Breast epithelium (tissue), 4 donors: ENCODE results near the gene USP2. TPM values are rescaled to one million over a fixed set of nuclear protein-coding genes. Genes with fewer than 3 reads are reported as not detected.

ENCODE experiments used
- DNase-seq, 2 donors: peaks; one replicate each; pipeline ENCODE4 v3.0.0-alpha.2; 2019; ENCODE audit warnings: low spot score in 2 of 2
- H3K27ac ChIP-seq, 2 donors: fragments of 200-600 bp; sonication (generic) in 1 of 2; one replicate each; pipeline ENCODE4 v1.5.1; 2016 to 2019; ENCODE audit warnings: mild to moderate bottlenecking in 1 of 2
- H3K27me3 ChIP-seq, 2 donors: fragments of 200-600 bp; sonication (generic) in 1 of 2; one replicate each; pipeline versions ENCODE4 v1.5.1 to v1.6.0; 2017 to 2019; ENCODE audit warnings: control low read depth in 1 of 2, mild to moderate bottlenecking in 1 of 2
- H3K36me3 ChIP-seq: fragments of 200-600 bp; one replicate; pipeline ENCODE4 v1.5.1; 2019
- H3K4me1 ChIP-seq, 2 donors: fragments of 200-600 bp; sonication (generic); one replicate each; pipeline ENCODE4 v1.5.1; 2016 to 2019; ENCODE audit warnings: control low read depth in 1 of 2
- H3K4me3 ChIP-seq, 3 donors: fragments of 200-600 bp; sonication (generic); 1 replicate in 2 of 3; 2 replicates in 1 of 3; pipeline ENCODE4 v1.5.1; 2016 to 2019; ENCODE audit warnings: mild to moderate bottlenecking in 3 of 3, moderate library complexity in 2 of 3
- H3K9me3 ChIP-seq, 2 donors: fragments of 200-600 bp; sonication (generic) in 1 of 2; one replicate each; pipeline ENCODE4 v1.5.1; 2016 to 2019; ENCODE audit warnings: control low read depth in 1 of 2
- POLR2A ChIP-seq: fragments of 450-650 bp; IDR thresholded peaks from one replicate; pipeline ENCODE4 v1.6.1; 2016; ENCODE audit warnings: antibody characterized with exemption, mild to moderate bottlenecking, moderate library complexity
- POLR2AphosphoS5 ChIP-seq, 3 donors: sonication (generic); formaldehyde crosslinking; IDR thresholded peaks; one replicate each; pipeline ENCODE4 v1.6.1; 2017; ENCODE audit warnings: antibody characterized with exemption in 3 of 3
- intact Hi-C: fragments of 100-400 bp; cut with DNase I; formaldehyde crosslinking; loops from one replicate; pipeline ENCODE4 v1.15.1; 2023; ENCODE audit warnings: low total_unique reads
- total RNA-seq, 3 donors: library from RNA; depleted of rRNA; stranded (reverse); fragments of >200 nt; gene quantifications; one replicate each; pipeline ENCODE4 v1.1.0, GENCODE V29; 2016
- TF ChIP-seq, protein P1 (sequence below), 3 donors: fragments of 450-650 bp; IDR thresholded peaks; one replicate each; pipeline ENCODE4 v1.5.1; 2016 to 2017; ENCODE audit warnings: antibody characterized with exemption in 3 of 3, mild to moderate bottlenecking in 3 of 3, moderate library complexity in 3 of 3

The USP2 gene
- total RNA-seq, 3 donors from 2014 or later, result 0.48 to 3.8 (median 2.0) TPM

GRCh38 chr11:119347242-119347641 is 34.2 kb downstream of the USP2 start:
- Histone ChIP-seq H3K4me3 (no peak overlapping the region), H3K27ac (no peak overlapping the region)
- no peak for DNase-seq

GRCh38 chr11:119346605-119347004 is 34.9 kb downstream of the USP2 start, which contains the start of gene MFRP:
TSS of gene MFRP (minus strand) at chr11:119346705. CDS start at chr11:119346513, 192 bp downstream.
- H3K9me3 ChIP-seq, result no peaks in the 10 kb centered on the region
- H3K4me3 ChIP-seq, result no peak within 1 kb of the TSS
- no peak within 1 kb of the TSS for H3K27ac ChIP-seq
- no peaks in the 10 kb centered on the region for H3K36me3 ChIP-seq
- no peak for TF ChIP-seq POLR2A
- no peak for DNase-seq
- no peaks in the 10 kb centered on the region for H3K4me1 ChIP-seq
- intact Hi-C loops, result no loop called here
- no peaks in the 10 kb centered on the region for H3K27me3 ChIP-seq

More at GRCh38 chr11:119347242-119347641, 34.2 kb downstream of the USP2 start:
- Histone ChIP-seq H3K36me3 (no peaks in the 10 kb centered on the region), H3K27me3 (no peaks in the 10 kb centered on the region), H3K9me3 (no peaks in the 10 kb centered on the region), H3K4me1 (no peaks in the 10 kb centered on the region)
- intact Hi-C loops, result no loop called here
- TF ChIP-seq, protein P1, sequence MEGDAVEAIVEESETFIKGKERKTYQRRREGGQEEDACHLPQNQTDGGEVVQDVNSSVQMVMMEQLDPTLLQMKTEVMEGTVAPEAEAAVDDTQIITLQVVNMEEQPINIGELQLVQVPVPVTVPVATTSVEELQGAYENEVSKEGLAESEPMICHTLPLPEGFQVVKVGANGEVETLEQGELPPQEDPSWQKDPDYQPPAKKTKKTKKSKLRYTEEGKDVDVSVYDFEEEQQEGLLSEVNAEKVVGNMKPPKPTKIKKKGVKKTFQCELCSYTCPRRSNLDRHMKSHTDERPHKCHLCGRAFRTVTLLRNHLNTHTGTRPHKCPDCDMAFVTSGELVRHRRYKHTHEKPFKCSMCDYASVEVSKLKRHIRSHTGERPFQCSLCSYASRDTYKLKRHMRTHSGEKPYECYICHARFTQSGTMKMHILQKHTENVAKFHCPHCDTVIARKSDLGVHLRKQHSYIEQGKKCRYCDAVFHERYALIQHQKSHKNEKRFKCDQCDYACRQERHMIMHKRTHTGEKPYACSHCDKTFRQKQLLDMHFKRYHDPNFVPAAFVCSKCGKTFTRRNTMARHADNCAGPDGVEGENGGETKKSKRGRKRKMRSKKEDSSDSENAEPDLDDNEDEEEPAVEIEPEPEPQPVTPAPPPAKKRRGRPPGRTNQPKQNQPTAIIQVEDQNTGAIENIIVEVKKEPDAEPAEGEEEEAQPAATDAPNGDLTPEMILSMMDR (IDR thresholded peaks at IDR 0.05), result no peak
- TF ChIP-seq POLR2AphosphoS5 (IDR thresholded peaks at IDR 0.05), result no peak
- no peak for TF ChIP-seq POLR2A

- H3K27me3 ChIP-seq, result no peaks in the 10 kb centered on the region
- DNase-seq, result no peak
- intact Hi-C loops, result no loop called here
- no peaks in the 10 kb centered on the region for H3K9me3 ChIP-seq
- H3K36me3 ChIP-seq, result no peaks in the 10 kb centered on the region
- H3K27ac ChIP-seq, result no peak overlapping the region
- no peak overlapping the region for H3K4me3 ChIP-seq
- no peak for TF ChIP-seq POLR2AphosphoS5 (IDR thresholded peaks at IDR 0.05)
- TF ChIP-seq POLR2A, result no peak
- TF ChIP-seq, protein P1 (IDR thresholded peaks at IDR 0.05), result no peak
- no peaks in the 10 kb centered on the region for H3K4me1 ChIP-seq
Observed at GRCh38 chr11:119345685-119346084, 35.8 kb downstream of the USP2 start.

DNA sequence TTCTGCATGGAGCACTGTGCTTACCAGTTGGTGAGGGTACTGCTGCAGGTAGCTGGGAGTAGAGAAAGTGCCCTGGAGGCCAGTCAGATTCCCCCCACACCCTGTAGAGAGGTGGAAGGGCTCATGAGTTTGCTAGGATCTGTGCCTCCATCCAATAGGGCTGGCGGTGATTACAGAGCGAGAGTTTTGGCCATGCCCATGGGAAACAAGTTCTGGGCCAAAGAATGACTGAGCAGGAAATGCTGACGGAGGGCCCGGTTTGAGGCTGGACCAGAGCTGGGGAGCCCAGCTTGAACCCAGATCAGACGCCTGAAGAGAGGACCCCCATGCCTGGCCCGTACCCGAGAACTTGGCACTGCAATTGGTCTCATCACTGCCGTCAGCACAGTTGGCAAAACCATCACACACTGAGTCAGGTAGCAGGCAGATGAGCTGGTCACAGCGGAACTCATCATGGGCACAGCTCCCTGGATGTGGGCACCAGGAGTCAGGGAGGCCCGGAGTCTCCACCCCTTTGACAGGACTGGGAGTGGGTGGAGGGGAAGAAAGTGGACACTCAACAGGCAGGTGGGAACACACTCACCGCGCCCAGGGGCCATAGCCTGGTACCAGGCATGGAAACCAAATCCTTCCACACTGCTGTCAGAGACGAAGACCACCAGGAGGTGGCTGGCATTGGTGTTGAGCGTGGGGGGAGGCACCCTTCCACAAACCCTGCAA is 37.0 kb downstream of the USP2 start:
- Histone ChIP-seq H3K27me3 (peaks cover 0 to 2% of the 10 kb centered on the region in 2 donors), H3K27ac (no peak overlapping the region), H3K36me3 (no peaks in the 10 kb centered on the region), H3K9me3 (no peaks in the 10 kb centered on the region), H3K4me1 (peaks cover 0 to 7% of the 10 kb centered on the region in 2 donors), H3K4me3 (no peak overlapping the region)
- TF ChIP-seq POLR2AphosphoS5 (IDR thresholded peaks at IDR 0.05) (no peak), POLR2A (no peak)
- TF ChIP-seq, protein P1 (IDR thresholded peaks at IDR 0.05), result no peak
- no peak for DNase-seq
- intact Hi-C loops, result no loop called here

DNA sequence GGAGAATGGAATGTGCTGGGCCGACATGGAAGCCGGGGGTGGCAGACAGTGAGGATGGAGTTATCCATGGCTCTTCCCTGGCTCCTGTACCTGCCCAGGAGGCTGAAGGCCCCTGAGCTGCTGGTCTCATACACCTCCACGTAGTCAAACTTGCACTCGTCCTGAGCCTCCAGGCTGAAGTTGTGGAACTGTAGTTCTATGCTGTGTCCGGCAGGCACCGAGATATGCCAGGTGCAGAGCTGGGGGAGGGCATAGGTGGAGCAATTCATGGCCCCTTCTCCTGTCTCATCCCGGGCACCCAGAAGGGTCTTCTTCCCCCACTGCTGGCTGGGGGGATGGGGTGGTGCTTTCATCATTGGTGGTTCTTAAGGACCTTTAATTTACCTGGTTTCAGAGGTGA is 37.8 kb downstream of the USP2 start:
- H3K27me3 ChIP-seq, result peaks cover 0 to 2% of the 10 kb centered on the region in 2 donors
- H3K9me3 ChIP-seq, result no peaks in the 10 kb centered on the region
- intact Hi-C loops, result no loop called here
- H3K36me3 ChIP-seq, result no peaks in the 10 kb centered on the region
- H3K27ac ChIP-seq, result no peak overlapping the region
- TF ChIP-seq, protein P1 (IDR thresholded peaks at IDR 0.05), result no peak
- TF ChIP-seq POLR2A (no peak), POLR2AphosphoS5 (IDR thresholded peaks at IDR 0.05) (no peak)
- peaks cover 0 to 7% of the 10 kb centered on the region in 2 donors for H3K4me1 ChIP-seq
- DNase-seq, result no peak
- H3K4me3 ChIP-seq, result no peak overlapping the region
